GM21576 (cell line): ENCODE results near the gene PTPRE.

ENCODE experiments used
- ATAC-seq: cut with Tn5 transposase; IDR thresholded peaks from one replicate; pipeline ENCODE4 v1.9.1; 2021; ENCODE audit warnings: mild to moderate bottlenecking, moderate library complexity; ENCODE audit not compliant: unreplicated experiment

PTPRE gene

GRCh38 chr10:128054163-128054970 lies 147.5 kb downstream of the PTPRE start:
- no peak for ATAC-seq

GRCh38 chr10:128055061-128055868 lies 148.4 kb downstream of the PTPRE start:
- no peak for ATAC-seq

DNA sequence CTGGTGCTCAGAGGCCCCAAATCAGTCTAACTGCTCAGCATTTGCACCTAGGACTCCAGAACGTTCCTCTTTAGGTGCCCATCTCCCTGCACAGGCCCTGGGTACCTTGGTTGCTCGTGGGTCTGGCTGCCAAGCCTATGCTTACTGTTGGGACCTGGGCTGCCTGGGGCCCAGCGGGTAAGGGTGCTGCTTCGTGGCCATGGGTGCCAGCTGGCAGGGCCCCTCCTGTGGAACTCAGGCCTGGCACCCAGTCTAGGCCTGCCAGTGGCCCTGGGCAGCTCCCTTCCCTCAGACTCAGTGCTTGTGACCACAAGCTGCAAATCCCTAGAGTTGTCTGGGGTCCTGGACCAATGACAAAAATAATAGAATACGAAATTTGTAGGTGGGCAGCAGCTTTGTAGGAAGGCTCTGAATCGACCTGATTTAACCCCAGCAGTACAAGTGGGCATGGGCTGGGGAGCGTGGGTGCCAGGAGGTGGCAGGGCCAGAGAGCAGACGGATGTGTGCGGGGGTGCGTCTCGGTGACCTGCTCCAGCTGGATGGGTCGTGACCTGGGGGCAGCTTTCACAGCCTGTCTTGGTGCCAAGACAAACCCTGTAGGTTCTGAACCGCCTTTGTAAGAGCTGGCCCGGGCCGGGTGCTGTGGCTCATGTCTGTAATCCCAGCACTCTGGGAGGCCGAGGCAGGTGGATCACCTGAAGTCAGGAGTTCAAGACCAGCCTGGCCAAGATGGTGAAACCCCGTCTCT lies 149.6 kb downstream of the PTPRE start:
- no peak for ATAC-seq

DNA sequence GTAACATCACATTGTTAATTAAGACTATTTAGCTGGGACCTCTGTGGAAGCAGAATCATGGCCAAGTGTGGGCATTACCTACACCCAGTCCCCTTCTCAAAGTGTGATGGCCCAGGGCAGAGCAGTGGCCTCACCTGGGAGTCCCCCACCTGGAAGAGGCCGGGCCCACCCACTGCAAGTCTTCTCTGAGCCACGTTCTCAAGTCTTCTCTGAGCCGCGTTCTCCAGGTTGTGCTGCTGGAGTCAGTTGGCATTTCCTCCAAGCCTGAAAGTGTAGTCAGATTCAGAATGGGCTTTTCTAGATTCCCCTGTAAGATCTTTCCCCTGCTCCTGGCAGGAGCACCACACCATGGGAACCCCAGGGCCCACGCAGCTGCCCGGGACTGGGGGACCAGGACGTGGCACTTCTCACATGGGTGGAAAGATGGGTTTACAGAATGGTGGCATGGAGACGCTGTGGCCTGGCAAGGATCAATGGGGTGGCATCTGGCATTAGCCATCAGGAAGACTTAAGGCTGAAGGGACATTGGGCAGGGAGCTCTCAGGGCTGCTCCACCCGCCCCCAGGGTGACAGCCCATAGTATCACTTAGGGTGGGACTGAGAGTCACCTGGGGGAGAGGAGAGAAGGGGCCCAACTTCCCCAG lies 151.3 kb downstream of the PTPRE start:
- ATAC-seq: no peak

GRCh38 chr10:128058750-128059134 lies 151.8 kb downstream of the PTPRE start:
- ATAC-seq: no peak

DNA sequence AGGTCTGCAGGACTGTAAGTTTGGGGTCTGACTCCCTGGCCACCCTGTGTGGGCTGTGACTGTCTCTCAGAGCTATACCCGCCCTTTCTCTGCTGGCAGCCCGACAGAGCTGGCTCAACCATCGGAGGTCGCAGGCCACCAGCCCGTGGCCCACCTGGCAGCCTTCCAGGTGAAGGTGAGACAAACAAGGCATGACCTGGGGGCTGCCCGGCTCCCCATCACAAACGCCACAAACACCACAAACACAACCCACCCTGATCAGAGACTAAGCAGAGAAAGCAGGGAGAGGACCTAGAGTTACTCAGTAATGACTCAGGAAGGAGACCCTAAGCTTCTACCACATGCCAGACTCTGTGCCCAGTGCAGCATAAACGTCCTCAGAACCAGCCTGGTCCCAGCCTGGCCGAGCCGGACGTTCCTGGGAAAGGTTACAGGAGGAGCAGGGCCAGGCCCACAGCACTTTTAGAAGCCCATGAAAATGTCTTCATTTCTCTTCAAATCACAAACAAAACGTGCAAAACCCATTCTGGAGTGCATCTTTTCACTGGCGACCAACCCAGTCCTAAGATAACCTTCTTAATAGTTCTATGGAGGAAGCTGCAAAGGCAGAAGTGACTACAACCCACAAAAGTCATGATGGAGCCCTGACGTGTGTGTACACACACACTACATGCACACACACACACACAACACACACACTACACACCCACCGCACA lies 152.5 kb downstream of the PTPRE start:
- ATAC-seq: no peak

DNA sequence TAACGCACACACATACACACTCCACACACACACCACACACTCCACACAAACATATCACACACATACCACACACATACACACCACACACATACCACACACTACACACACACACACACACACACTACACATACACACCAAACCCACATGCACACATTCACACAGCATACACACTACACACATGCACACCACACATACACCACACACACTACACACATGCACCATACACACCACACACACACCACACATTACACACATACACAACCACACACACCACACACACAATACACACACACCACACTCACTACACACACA lies 153.0 kb downstream of the PTPRE start:
- ATAC-seq: no peak

DNA sequence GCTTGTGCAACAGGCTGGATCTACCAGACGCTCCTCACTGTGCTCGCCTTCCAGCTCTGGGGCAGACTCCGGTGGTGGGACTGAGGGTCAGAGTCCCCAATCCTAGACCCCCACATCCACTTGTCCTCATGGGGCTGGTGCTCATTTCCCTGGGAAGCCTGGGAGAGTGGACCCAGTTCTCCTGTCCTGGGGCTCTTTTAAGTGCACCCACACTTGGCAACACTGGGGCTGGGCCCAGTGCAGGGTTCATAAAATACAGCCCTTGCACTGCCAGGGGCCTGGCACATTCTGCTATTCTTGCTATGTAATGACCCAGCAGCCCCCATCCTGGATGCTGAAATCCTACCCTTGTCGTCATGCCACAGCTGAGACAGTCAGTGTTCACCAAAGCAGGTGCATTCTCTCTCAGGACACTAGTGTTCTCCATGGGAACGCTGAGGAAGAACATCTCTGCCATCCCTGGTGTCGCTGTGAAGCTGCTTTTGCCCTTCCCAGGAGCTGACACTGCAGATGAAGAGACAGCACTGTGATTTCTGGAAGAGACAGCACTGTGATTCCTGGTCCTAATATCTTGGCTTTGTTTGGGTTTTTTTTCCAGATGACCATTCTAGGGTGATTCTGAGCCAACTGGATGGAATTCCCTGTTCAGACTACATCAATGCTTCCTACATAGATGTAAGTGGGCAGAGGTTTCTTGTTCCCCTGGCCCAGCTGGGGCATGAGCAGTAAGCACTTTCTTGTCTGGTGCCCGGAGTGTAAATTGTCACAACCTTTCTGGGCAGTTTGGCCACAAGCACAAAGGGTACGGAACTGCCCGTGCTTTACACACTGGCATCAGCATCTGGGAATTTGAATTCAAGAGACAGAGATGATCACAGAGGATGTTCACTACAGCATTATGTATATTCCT lies 153.7 kb downstream of the PTPRE start:
- ATAC-seq: no peak

DNA sequence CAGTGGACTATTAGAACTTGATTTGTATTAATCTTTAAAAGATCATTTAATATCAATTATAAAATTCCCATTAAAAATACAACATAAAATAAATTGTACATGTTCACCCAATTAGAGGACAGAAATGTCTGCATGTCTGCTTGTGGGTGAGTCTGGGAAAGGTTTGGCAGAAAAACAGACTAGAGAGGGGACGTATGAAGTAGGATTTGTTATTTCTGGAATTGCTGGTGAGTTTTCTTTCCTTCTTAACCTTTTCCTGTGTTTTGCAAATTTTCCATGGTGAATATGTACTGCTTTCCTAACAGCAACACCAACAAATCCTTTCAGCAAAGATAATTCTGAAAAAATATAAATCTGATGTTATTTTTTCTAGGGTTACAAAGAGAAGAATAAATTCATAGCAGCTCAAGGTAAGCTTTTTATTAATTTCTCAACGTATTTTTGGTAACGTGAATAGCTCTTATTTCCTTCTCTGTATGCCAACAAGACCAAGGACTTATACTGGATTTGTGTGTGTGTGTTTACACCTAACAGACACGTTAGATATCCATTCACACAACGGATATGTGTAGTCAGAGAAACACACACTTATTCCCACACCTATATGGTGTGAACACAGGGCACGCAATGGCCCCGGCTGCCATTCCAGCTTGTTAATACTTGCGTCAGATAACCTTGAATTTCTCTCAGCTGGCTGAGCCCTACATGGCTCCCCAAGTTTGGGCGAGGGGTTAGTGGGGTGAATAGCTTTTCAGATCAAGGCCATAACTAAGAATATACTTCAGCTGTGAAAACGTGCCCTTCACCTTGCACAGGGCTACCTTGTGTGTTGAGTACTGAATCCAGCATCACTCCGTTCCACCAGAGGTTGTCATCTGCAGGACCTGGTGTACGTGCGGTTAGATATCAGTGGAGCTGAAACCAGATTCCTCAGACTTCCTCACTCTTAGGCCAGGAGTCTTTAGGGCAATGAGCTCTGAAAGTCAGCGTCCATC lies 154.7 kb downstream of the PTPRE start:
- ATAC-seq: no peak

DNA sequence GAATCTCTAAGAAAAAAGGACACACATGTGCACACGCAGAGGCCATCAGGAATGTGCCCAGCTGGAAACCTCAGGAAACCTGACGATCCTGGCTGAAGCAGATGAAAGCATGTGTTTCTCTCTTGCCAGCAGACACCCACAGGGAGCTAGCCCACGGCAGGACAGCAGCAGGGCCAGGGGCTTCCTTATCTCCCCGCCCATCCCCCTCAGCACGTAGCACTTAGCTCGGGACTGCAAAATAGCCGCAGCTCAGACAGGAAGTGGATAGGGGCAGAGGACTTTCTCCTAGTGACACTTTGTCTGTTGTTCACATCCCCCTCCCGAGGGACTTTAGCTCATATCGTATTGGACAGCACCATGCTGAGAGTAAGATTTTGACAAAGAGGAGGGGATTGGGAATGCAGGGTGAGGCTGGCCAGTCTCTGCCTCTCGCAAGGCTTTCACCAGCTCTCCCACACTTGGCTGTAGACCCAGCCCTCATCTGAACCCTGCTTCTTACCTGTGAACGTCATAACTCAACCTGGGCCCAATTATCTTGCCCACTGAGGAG lies 155.5 kb downstream of the PTPRE start:
- ATAC-seq: no peak

- peak; percentile 45 for ATAC-seq
Observed at GRCh38 chr10:128062881-128063563, 156.1 kb downstream of the PTPRE start.

DNA sequence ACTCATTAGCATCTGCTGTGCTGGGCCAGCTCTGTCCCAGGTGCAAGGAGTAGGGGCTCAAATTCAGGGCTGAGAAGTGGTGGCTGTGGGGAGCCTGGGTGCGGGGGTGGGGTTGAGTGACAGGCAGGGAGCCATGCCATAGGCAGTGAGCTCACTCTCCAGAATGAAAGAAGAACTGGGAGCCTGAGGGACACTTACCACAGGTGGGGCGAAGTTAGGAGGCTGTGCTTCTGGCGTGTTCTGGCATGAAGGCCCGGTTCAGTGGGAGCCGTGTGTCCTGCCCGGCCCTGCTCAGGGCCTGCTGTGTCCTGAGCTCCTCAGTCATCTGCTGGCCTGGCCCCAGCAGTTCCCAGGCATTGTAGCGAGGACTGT lies 156.8 kb downstream of the PTPRE start:
- ATAC-seq: peak; percentile 21

- peak; percentile 51 for ATAC-seq
Observed at GRCh38 chr10:128064108-128064969, 157.4 kb downstream of the PTPRE start.

GRCh38 chr10:128064970-128065580 lies 158.2 kb downstream of the PTPRE start:
- peak; percentile 31 for ATAC-seq

DNA sequence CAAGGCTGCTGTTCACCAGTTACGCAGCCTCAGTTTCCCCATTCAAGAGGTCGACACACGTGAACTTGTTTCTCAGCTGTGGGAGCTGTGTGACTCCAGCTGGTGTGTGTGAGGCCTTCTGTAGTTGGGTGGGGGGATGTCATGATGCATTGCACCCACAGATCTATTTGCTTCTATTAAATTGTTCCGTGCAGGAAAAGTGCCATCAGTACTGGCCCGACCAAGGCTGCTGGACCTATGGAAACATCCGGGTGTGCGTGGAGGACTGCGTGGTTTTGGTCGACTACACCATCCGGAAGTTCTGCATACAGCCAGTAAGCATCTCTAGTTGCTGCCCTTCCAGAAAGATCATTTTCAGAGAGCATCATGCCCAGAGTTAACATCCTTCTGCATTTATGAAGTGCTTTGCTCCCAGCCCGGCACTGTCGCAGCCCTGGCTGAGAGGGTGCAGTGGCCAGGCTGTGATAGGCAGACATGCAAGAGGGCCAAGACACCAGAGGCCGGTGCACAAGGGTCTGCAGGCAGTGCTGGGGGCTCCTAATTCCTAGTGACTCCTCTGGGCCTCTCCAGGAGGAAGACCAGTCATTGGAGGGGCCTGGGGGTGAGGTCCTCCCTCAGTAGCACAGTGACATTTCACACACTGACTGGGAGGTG lies 159.1 kb downstream of the PTPRE start:
- ATAC-seq: no peak
